SU-DHL-6 (cell line): ENCODE results near the gene GCNT2.

Experiments
- EZH2phosphoT487 ChIP-seq: fragments of 200-600 bp; sonication (generic), shearing (Covaris generic); conservative IDR thresholded peaks from 2 replicates; pipeline ENCODE4 v1.6.1; 2018; ENCODE audit warnings: mild to moderate bottlenecking, antibody characterized with exemption, low read length, moderate library complexity, mixed read lengths
- TF ChIP-seq, protein P1 (sequence below): fragments of 200-600 bp; sonication (generic); IDR thresholded peaks from one replicate; pipeline ENCODE4 v1.5.1; 2017; ENCODE audit warnings: antibody characterized with exemption, mild to moderate bottlenecking, low read length, moderate library complexity; ENCODE audit not compliant: insufficient read depth, poor library complexity, severe bottlenecking

DNA sequence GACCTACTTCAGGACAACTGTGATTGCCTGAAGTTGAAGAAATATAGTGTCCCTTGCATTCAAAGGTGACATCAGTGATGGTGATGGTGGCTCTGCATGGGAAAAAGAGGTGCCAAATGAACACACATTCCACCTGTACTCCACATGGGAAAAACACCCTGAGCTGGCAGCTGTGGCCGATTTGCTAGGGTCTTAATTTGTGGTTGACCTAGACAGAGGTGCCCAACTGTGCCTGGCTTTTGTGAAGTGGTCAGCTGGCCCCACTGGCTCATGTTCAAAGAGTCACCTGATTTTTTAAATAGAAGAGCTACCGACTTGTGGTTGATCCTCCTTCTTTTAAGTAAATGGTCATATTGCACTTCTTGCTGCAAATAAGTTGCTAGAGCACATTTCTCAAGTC, 7.6 kb upstream of the GCNT2 start:
- TF ChIP-seq, protein P1, sequence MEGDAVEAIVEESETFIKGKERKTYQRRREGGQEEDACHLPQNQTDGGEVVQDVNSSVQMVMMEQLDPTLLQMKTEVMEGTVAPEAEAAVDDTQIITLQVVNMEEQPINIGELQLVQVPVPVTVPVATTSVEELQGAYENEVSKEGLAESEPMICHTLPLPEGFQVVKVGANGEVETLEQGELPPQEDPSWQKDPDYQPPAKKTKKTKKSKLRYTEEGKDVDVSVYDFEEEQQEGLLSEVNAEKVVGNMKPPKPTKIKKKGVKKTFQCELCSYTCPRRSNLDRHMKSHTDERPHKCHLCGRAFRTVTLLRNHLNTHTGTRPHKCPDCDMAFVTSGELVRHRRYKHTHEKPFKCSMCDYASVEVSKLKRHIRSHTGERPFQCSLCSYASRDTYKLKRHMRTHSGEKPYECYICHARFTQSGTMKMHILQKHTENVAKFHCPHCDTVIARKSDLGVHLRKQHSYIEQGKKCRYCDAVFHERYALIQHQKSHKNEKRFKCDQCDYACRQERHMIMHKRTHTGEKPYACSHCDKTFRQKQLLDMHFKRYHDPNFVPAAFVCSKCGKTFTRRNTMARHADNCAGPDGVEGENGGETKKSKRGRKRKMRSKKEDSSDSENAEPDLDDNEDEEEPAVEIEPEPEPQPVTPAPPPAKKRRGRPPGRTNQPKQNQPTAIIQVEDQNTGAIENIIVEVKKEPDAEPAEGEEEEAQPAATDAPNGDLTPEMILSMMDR: no peak
- no peak for TF ChIP-seq EZH2phosphoT487
